H1 (cell line): Measurements from ENCODE around the gene GUCY1A2. TPM values are rescaled to one million over a fixed set of nuclear protein-coding genes. Genes with fewer than 3 reads are reported as not detected.

ENCODE experiments used
- CBX5 ChIP-seq: fragments of 300-800, 300-1000 bp; sonication (generic); IDR thresholded peaks from 2 replicates; pipeline ENCODE4 v1.7.1; 2016; ENCODE audit warnings: antibody characterized with exemption, low read length, low read depth
- CHD7 ChIP-seq: fragments of 300-600 bp; sonication (generic); IDR thresholded peaks from 2 replicates; pipeline ENCODE4 v1.7.1; 2012; ENCODE audit warnings: low read length, moderate library complexity, mild to moderate bottlenecking, inconsistent platforms; ENCODE audit not compliant: insufficient replicate concordance
- MAX ChIP-seq: IDR thresholded peaks from 2 replicates; pipeline ENCODE4 v1.6.1; 2012; ENCODE audit warnings: inconsistent platforms
- RBBP5 ChIP-seq: IDR thresholded peaks from 2 replicates; pipeline ENCODE4 v1.7.1; 2012; ENCODE audit warnings: low read depth, mild to moderate bottlenecking, inconsistent platforms, low read length, moderate library complexity, borderline replicate concordance
- SP2 ChIP-seq: IDR thresholded peaks from 2 replicates; pipeline ENCODE4 v1.6.1; 2012; ENCODE audit warnings: mild to moderate bottlenecking, low read length, inconsistent platforms
- YY1 ChIP-seq: IDR thresholded peaks from 2 replicates; pipeline ENCODE4 v1.6.1; 2011; ENCODE audit warnings: low read depth, mild to moderate bottlenecking, low read length
- polyA plus RNA-seq, 7 experiments: library from polyadenylated mRNA; depleted of rRNA in 3 of 7; stranded (reverse) in 5 of 7; unstranded in 2 of 7; fragments of >200 nt in 5 of 7; fragments of 200-250 nt in 2 of 7; gene quantifications; 1 replicate in 5 of 7; 2 replicates in 1 of 7; 4 replicates in 1 of 7; pipeline versions ENCODE4 v1.2.1 to v1.2.3, GENCODE V29; 2011 to 2013; ENCODE audit warnings: missing spikeins in 2 of 7, mixed read lengths in 2 of 7
- total RNA-seq: library from RNA; stranded (reverse); fragmentation: NEBNext Ultra II Directional; extraction: Animal tissue kit (Norgen Biotek cat#: 25700); gene quantifications from 2 replicates; pipeline ENCODE4 v1.2.1, GENCODE V29; 2021

Gene GUCY1A2
- total and polyA plus RNA-seq, 2 of the 8 experiments (the other 6 are each of a cell fraction or from before 2014, with no cell fraction given) = 0.11 to 1.9 TPM

- TF ChIP-seq CHD7 (no peak), CBX5 (no peak), YY1 (no peak), MAX (no peak), SP2 (no peak), RBBP5 (no peak)
Measured at GRCh38 chr11:106989078-106989455, 29.2 kb downstream of the GUCY1A2 start (continued).
